Type B pancreatic cell (in vitro differentiated cells): ENCODE results near the gene ENOX1. TPM values are rescaled to one million over a fixed set of nuclear protein-coding genes. Genes with fewer than 3 reads are reported as not detected.

Source experiments
- DNase-seq: peaks from one replicate; pipeline ENCODE4 v3.0.0; 2021; ENCODE audit warnings: mixed read lengths; ENCODE audit not compliant: unreplicated experiment; ENCODE audit errors: extremely low spot score
- H3K27ac Mint-ChIP-seq: 2 replicates; pipeline ENCODE4 v1.8.0; 2021; ENCODE audit warnings: mild to moderate bottlenecking, mixed read lengths
- H3K27me3 Mint-ChIP-seq: 2 replicates; pipeline ENCODE4 v1.8.0; 2021; ENCODE audit warnings: mixed read lengths
- H3K36me3 Mint-ChIP-seq: 2 replicates; pipeline ENCODE4 v1.8.0; 2021; ENCODE audit warnings: mixed read lengths
- H3K4me1 Mint-ChIP-seq: one replicate; pipeline ENCODE4 v1.8.0; 2021; ENCODE audit warnings: mixed read lengths; ENCODE audit not compliant: unreplicated experiment
- H3K4me3 Mint-ChIP-seq: 2 replicates; pipeline ENCODE4 v1.8.0; 2021; ENCODE audit warnings: mild to moderate bottlenecking, mixed read lengths
- H3K9me3 Mint-ChIP-seq: 2 replicates; pipeline ENCODE4 v1.8.0; 2021; ENCODE audit warnings: mixed read lengths
- total RNA-seq: library from RNA; stranded (reverse); gene quantifications from 2 replicates; pipeline ENCODE4 v1.2.1, GENCODE V29; 2021; ENCODE audit warnings: low replicate concordance
- TF ChIP-seq, protein P1 (sequence below): fragments of 200-600 bp; sonication (generic); conservative IDR thresholded peaks from 2 replicates; pipeline ENCODE4 v1.5.0; 2021; ENCODE audit warnings: antibody characterized with exemption, mild to moderate bottlenecking

ENOX1 gene
- total RNA-seq, 1 donor from 2014 or later = 7.5 TPM

DNA sequence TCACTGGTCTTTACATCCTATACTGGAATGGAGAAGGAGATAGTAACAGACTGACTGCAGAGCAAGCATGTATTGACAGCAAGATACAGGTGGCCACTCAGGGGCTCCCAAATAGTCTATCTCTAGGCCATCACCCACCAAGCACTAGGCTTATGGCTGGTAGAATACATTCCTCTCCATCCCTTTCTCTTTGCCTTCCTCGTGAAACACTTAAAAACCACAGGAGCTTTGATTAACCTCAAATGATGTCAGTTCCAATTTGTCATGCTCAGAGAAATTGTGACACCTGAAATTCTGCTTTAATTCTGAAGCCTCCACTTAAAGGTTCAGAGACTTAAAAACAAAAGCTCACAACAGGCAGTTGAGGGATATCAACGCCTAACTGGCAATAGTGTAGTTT lies 17.2 kb downstream of the ENOX1 start:
- TF ChIP-seq, protein P1, sequence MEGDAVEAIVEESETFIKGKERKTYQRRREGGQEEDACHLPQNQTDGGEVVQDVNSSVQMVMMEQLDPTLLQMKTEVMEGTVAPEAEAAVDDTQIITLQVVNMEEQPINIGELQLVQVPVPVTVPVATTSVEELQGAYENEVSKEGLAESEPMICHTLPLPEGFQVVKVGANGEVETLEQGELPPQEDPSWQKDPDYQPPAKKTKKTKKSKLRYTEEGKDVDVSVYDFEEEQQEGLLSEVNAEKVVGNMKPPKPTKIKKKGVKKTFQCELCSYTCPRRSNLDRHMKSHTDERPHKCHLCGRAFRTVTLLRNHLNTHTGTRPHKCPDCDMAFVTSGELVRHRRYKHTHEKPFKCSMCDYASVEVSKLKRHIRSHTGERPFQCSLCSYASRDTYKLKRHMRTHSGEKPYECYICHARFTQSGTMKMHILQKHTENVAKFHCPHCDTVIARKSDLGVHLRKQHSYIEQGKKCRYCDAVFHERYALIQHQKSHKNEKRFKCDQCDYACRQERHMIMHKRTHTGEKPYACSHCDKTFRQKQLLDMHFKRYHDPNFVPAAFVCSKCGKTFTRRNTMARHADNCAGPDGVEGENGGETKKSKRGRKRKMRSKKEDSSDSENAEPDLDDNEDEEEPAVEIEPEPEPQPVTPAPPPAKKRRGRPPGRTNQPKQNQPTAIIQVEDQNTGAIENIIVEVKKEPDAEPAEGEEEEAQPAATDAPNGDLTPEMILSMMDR = no peak
- no peak overlapping the region for H3K4me3 Mint-ChIP-seq
- no peak overlapping the region for H3K27ac Mint-ChIP-seq
- no peaks in the 10 kb centered on the region for H3K27me3 Mint-ChIP-seq
- H3K36me3 Mint-ChIP-seq = no peaks in the 10 kb centered on the region
- peaks cover 16% of the 10 kb centered on the region for H3K4me1 Mint-ChIP-seq
- H3K9me3 Mint-ChIP-seq = no peaks in the 10 kb centered on the region
- no peak for DNase-seq

DNA sequence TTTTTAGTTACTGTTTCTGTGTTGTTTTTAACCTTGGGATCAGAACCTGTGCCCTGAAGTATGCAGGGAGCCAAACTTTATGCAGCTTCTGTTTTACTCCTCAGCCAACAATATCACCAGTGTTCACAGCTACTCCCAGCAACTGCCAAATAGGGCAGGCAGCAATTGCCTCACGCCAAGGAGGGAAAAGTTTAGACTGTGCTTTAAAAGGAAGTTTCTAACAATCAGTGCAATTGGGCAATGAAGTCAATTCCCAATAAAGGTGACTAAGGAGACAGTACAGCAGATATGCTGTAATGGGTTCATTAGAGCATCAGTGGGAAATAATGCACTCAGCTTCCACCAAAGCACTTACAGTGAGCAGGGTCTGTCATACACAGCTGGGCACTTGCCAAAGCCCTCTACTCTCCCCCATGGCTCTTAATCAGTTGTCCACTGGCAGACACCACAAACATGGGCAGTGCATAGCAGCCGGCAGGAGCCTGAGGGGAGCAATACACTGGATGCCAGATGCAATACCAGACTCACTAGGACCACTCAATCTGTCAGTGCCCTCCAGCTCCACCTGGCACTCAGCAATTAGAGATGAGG lies 19.3 kb downstream of the ENOX1 start:
- H3K27ac Mint-ChIP-seq = no peak overlapping the region
- H3K27me3 Mint-ChIP-seq = no peaks in the 10 kb centered on the region
- no peaks in the 10 kb centered on the region for H3K9me3 Mint-ChIP-seq
- TF ChIP-seq, protein P1 = no peak
- no peak overlapping the region for H3K4me3 Mint-ChIP-seq
- peaks cover 27% of the 10 kb centered on the region for H3K4me1 Mint-ChIP-seq
- DNase-seq = no peak
- no peaks in the 10 kb centered on the region for H3K36me3 Mint-ChIP-seq

DNA sequence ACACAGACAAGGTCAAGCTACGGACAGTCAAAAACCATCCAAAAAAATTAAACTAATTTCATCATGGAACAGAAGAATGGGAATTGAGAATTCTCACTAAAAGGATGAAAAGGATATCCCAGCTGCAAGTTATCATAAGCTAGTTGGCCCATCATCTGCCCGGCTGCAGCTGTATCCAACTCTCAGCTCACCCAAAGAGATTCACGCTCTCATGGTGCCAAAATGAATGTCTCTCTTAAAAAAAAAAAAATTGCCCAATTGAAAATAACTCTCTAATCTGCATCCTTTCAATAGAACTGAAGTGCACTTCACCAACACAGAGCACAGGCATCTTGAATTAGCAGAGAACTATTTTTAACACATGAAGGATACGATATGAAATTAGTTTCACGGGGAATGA lies 20.0 kb downstream of the ENOX1 start:
- H3K27ac Mint-ChIP-seq = no peak overlapping the region
- no peaks in the 10 kb centered on the region for H3K9me3 Mint-ChIP-seq
- no peak overlapping the region for H3K4me3 Mint-ChIP-seq
- no peaks in the 10 kb centered on the region for H3K36me3 Mint-ChIP-seq
- peaks cover 27% of the 10 kb centered on the region for H3K4me1 Mint-ChIP-seq
- no peaks in the 10 kb centered on the region for H3K27me3 Mint-ChIP-seq
- TF ChIP-seq, protein P1 = no peak
- no peak for DNase-seq

DNA sequence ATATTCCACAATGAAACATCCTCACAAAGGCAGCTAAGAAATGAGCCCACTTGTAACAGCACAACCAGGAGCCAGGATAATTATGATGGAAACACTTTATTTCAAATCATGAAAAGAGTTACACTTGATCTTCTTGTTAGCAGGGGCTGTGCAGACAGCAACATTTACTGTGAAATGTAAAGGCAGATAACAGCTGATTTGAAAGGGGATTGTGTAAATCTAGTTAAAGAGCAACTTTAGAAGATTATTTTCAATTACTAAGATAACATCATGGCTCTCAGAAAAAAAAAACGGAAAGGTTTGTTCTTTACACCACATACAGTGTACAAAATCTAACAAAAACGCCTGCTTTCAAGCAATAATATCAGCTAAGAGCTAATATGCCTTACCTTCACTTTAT lies 22.4 kb downstream of the ENOX1 start:
- H3K9me3 Mint-ChIP-seq = no peaks in the 10 kb centered on the region
- H3K36me3 Mint-ChIP-seq = no peaks in the 10 kb centered on the region
- peaks cover 27% of the 10 kb centered on the region for H3K4me1 Mint-ChIP-seq
- no peaks in the 10 kb centered on the region for H3K27me3 Mint-ChIP-seq
- no peak for DNase-seq
- TF ChIP-seq, protein P1 = no peak
- no peak overlapping the region for H3K4me3 Mint-ChIP-seq
- H3K27ac Mint-ChIP-seq = no peak overlapping the region

DNA sequence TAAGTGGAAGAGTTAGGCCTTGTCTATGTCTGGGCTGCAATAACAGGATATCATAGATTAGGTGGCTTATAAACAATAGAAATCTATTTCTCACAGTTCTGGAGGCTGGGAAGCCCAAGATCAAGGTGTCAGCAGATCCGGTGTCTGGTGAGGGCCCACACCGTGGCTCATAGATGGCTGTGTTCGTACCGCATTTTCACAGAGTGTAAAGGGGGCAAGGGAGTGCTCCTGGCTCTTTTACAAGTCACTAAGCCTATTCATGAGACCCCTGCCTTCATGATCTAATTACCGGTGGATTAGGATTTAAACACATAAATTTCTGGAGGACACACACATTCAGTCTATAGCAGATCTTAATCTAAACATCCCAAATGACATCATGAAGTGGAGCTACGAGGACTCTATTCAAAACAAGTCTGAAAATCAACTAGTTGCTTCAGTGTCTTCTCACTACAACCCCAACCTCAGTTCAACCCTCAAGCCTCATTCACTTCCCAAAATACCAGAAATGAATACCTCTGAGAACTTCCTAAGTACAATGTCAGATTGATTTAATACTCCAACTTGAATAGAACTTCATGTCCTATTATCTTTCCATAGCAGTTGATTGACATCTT lies 23.5 kb downstream of the ENOX1 start:
- Mint-ChIP-seq H3K36me3 (no peaks in the 10 kb centered on the region), H3K9me3 (no peaks in the 10 kb centered on the region), H3K4me3 (no peak overlapping the region), H3K27me3 (no peaks in the 10 kb centered on the region), H3K27ac (no peak overlapping the region), H3K4me1 (peaks cover 27% of the 10 kb centered on the region)
- TF ChIP-seq, protein P1 = no peak
- DNase-seq = no peak
